Fibroblast of mammary gland (primary cell): ENCODE measurements around the gene TSC22D1.

Experiments used
- DNase-seq: peaks from one replicate; pipeline ENCODE4 v3.0.0-alpha.2; 2010; ENCODE audit warnings: low read depth
- H3K4me3 ChIP-seq: 2 replicates; pipeline ENCODE4 v1.5.1; 2011; ENCODE audit warnings: low read depth, mild to moderate bottlenecking, low read length, moderate library complexity; ENCODE audit not compliant: control insufficient read depth
- CTCF ChIP-seq: conservative IDR thresholded peaks from 2 replicates; pipeline ENCODE4 v1.5.1; 2011; ENCODE audit warnings: low read depth, low read length, inconsistent platforms; ENCODE audit not compliant: control insufficient read depth, insufficient read depth

Gene TSC22D1

DNA sequence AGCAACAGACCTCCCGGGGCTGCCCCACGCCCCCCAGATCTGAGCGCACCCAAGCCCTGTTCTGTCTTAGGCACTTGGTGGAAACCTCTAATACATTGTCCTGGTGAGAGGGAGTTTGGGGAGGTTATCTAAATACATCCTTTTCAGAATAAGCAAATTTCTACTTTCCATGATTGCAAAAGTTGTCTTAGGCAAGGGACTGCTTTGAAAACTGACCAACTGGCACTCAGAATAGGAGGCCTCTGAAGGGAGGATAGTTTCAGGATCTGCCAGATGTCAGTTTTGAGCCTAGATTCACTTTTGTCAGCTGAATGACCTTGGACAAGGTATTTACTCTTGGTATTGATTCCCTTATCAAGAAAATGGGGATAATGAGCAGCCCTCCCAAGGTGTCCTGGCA, 190.7 kb downstream of the TSC22D1 start:
- no peak overlapping the region for H3K4me3 ChIP-seq
- no peak for TF ChIP-seq CTCF
- DNase-seq: no peak

- H3K4me3 ChIP-seq: no peak overlapping the region
- TF ChIP-seq CTCF: no peak
- no peak for DNase-seq
Observed at GRCh38 chr13:44384778-44385177, 191.4 kb downstream of the TSC22D1 start.

DNA sequence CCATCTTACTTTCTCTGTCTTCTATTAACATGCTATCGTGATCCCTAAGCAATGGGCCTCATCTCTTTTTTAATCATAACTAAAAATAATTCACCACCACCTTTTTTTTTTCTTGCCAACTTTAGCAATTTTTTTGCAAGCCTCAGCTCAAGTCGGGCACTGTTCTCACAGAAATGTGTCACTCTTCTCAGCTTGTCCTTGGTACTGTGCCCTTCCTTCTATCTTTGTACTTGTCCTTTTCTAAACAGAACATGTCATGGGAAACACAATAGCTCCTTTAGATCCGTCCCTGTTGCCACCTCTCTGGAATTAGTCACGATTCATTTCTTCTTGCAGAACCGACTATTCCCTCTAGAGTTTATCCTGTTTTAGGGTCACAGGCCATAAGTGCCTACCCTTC, 192.2 kb downstream of the TSC22D1 start:
- no peak for TF ChIP-seq CTCF
- no peak for DNase-seq
- H3K4me3 ChIP-seq: no peak overlapping the region

- no peak for DNase-seq
- no peak for TF ChIP-seq CTCF
- no peak overlapping the region for H3K4me3 ChIP-seq
Observed at GRCh38 chr13:44382635-44383145, 193.4 kb downstream of the TSC22D1 start.
